Spleen (tissue), 7 donors: ENCODE measurements around the gene HNF1B.

Experiments
- POLR2A ChIP-seq, 3 donors: fragments of 450-650 bp; IDR thresholded peaks; one replicate each; pipeline ENCODE4 v1.5.1; 2017; ENCODE audit warnings: antibody characterized with exemption in 3 of 3, mild to moderate bottlenecking in 1 of 3
- TF ChIP-seq, protein P1 (sequence below), 11 experiments: fragments of 200-600 bp in 7 of 11; fragments of 450-650 bp in 4 of 11; sonication (generic) in 4 of 11; IDR thresholded peaks in 8 of 11; conservative IDR thresholded peaks in 3 of 11; 1 replicate in 7 of 11; 2 replicates in 4 of 11; pipeline versions ENCODE4 v1.4.0 to v1.8.0; 2016 to 2021; ENCODE audit warnings: antibody characterized with exemption in 11 of 11, inconsistent platforms in 4 of 11, mild to moderate bottlenecking in 1 of 11
- donor health status: DM: no; HTN: no; CAD: no; lungs with moderate emphysema.
- donor health status: DM: no; HTN: no; CAD: no.
- donor health status: DM: no; HTN: no; CAD: no.

GRCh38 chr17:37745801-37746426 lies 1.1 kb upstream of the HNF1B start:
- TF ChIP-seq, protein P1, sequence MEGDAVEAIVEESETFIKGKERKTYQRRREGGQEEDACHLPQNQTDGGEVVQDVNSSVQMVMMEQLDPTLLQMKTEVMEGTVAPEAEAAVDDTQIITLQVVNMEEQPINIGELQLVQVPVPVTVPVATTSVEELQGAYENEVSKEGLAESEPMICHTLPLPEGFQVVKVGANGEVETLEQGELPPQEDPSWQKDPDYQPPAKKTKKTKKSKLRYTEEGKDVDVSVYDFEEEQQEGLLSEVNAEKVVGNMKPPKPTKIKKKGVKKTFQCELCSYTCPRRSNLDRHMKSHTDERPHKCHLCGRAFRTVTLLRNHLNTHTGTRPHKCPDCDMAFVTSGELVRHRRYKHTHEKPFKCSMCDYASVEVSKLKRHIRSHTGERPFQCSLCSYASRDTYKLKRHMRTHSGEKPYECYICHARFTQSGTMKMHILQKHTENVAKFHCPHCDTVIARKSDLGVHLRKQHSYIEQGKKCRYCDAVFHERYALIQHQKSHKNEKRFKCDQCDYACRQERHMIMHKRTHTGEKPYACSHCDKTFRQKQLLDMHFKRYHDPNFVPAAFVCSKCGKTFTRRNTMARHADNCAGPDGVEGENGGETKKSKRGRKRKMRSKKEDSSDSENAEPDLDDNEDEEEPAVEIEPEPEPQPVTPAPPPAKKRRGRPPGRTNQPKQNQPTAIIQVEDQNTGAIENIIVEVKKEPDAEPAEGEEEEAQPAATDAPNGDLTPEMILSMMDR (IDR thresholded peaks at IDR 0.05 in 8 of 11, conservative IDR thresholded peaks at IDR 0.05 in 3 of 11), result no peak
- TF ChIP-seq POLR2A (IDR thresholded peaks at IDR 0.05), result no peak
